NCI-H526 treated with DMSO at 0.1 percent for 48 hours (cell line): ENCODE data around the gene TIMM13.
"Not testable (repeated sequence)": the region's sequence is repeated elsewhere in the genome, so short reads cannot be mapped to it uniquely, and the experiment has no call there.

Experiments
- DNase-seq: peaks from one replicate; lab custom pipeline; 2025; lab: John Stamatoyannopoulos, UW

Gene TIMM13

GRCh38 chr19:2431318-2432055, 4.1 kb upstream of the TIMM13 start:
- no peak for DNase-seq

- no peak for DNase-seq
Measured at GRCh38 chr19:2429917-2430535, 2.6 kb upstream of the TIMM13 start.

- no peak for DNase-seq
Measured at GRCh38 chr19:2428756-2429711, 1.6 kb upstream of the TIMM13 start.

- no peak for DNase-seq
Measured at GRCh38 chr19:2428321-2428690, 920 bp upstream of the TIMM13 start.

- DNase-seq, result peak; percentile 20
Measured at GRCh38 chr19:2426611-2427428, 566 bp downstream of the TIMM13 start.

- DNase-seq, result no peak
Measured at GRCh38 chr19:2425622-2426581, 1.5 kb downstream of the TIMM13 start.

GRCh38 chr19:2424686-2425621, 2.4 kb downstream of the TIMM13 start:
- DNase-seq, result peak; percentile 3

- DNase-seq, result no peak
Measured at GRCh38 chr19:2423915-2424685, 3.3 kb downstream of the TIMM13 start.

GRCh38 chr19:2423071-2423914, 4.1 kb downstream of the TIMM13 start:
- DNase-seq, result no peak

- no peak for DNase-seq
Measured at GRCh38 chr19:2421581-2422306, 5.6 kb downstream of the TIMM13 start.

- DNase-seq, result no peak
Measured at GRCh38 chr19:2420490-2420889, 6.9 kb downstream of the TIMM13 start.

GRCh38 chr19:2419754-2420153, 7.6 kb downstream of the TIMM13 start:
- DNase-seq, result no peak

- no peak for DNase-seq
Measured at GRCh38 chr19:2417881-2418406, 9.4 kb downstream of the TIMM13 start.

- not testable (repeated sequence) for DNase-seq
Measured at GRCh38 chr19:2417436-2417835, 9.9 kb downstream of the TIMM13 start.

GRCh38 chr19:2416321-2417097, 10.9 kb downstream of the TIMM13 start:
- no peak for DNase-seq

GRCh38 chr19:2415973-2416319, 11.4 kb downstream of the TIMM13 start:
- DNase-seq, result no peak
